Epithelial cell of proximal tubule (primary cell): ENCODE measurements around the gene LHFPL6. TPM values are rescaled to one million over a fixed set of nuclear protein-coding genes. Genes with fewer than 3 reads are reported as not detected.
A peak's percentile ranks its signal among the peaks of the same experiment; 100 is the strongest.

ENCODE experiments used
- DNase-seq: peaks from one replicate; pipeline ENCODE4 v3.0.0-alpha.2; 2011; ENCODE audit warnings: low read depth
- H3K4me3 ChIP-seq: 2 replicates; pipeline ENCODE4 v1.5.1; 2011; ENCODE audit warnings: low read depth, mild to moderate bottlenecking, low read length
- total RNA-seq: library from RNA; depleted of rRNA; stranded (reverse); fragments of >200 nt; gene quantifications from 2 replicates; pipeline ENCODE4 v1.2.3, GENCODE V29; 2015
- TF ChIP-seq, protein P1 (sequence below): conservative IDR thresholded peaks from 2 replicates; pipeline ENCODE4 v1.5.1; 2012; ENCODE audit warnings: low read depth, mild to moderate bottlenecking, low read length

Gene LHFPL6
- total RNA-seq, 1 donor from 2014 or later, result 5.2 TPM

DNA sequence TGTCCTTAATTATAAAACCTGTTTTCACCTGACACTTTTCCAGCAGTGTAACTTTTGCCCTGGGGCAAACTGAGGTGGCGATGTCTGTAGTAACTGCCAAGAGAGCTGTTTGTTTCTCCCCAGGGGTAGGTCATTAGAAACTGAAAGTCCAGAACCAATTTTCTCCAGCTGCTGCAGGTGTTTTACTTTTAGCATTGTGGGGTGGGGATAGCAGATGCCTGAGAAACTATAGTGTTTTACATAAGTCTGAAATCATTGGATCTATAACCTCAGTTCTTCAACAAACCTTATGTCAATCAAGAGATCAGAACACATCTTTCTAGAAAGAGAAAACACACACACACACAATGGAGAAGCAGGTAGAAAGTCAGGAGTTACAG, 92.7 kb downstream of the LHFPL6 start:
- no peak overlapping the region for H3K4me3 ChIP-seq
- TF ChIP-seq, protein P1, sequence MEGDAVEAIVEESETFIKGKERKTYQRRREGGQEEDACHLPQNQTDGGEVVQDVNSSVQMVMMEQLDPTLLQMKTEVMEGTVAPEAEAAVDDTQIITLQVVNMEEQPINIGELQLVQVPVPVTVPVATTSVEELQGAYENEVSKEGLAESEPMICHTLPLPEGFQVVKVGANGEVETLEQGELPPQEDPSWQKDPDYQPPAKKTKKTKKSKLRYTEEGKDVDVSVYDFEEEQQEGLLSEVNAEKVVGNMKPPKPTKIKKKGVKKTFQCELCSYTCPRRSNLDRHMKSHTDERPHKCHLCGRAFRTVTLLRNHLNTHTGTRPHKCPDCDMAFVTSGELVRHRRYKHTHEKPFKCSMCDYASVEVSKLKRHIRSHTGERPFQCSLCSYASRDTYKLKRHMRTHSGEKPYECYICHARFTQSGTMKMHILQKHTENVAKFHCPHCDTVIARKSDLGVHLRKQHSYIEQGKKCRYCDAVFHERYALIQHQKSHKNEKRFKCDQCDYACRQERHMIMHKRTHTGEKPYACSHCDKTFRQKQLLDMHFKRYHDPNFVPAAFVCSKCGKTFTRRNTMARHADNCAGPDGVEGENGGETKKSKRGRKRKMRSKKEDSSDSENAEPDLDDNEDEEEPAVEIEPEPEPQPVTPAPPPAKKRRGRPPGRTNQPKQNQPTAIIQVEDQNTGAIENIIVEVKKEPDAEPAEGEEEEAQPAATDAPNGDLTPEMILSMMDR, result no peak
- DNase-seq, result no peak

DNA sequence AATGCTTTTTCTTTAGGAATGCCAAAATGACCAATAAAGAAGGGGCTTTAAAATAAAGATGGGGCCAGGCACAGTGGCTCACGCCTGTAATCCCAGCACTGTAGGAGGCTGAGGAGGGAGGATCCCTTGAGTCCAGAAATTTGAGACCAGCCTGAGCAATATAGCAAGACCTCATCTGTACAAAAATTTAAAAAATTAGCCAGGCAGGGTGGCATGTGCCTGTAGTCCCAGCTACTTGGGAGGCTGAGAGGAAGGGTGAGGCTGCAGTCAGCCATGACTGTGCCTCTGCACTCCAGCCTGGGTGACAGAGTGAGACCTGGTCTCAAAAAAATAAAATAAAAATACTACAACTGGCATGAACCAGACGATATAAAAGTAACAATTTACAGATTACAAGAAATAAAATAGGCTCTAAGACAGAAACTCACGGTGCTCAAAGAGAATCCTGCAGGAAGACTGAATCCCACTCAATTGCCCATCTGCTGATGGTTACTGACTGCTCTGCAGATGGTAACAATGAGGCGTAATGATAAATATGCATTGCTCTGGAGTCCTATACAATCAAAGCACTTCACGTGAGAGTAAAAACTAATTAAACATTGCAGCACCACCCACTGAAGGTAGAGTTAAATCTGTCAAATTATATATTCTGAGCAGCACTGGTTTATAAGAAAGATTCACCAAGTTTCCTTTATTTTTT, 93.2 kb downstream of the LHFPL6 start:
- no peak for DNase-seq
- H3K4me3 ChIP-seq, result no peak overlapping the region
- TF ChIP-seq, protein P1, result no peak

DNA sequence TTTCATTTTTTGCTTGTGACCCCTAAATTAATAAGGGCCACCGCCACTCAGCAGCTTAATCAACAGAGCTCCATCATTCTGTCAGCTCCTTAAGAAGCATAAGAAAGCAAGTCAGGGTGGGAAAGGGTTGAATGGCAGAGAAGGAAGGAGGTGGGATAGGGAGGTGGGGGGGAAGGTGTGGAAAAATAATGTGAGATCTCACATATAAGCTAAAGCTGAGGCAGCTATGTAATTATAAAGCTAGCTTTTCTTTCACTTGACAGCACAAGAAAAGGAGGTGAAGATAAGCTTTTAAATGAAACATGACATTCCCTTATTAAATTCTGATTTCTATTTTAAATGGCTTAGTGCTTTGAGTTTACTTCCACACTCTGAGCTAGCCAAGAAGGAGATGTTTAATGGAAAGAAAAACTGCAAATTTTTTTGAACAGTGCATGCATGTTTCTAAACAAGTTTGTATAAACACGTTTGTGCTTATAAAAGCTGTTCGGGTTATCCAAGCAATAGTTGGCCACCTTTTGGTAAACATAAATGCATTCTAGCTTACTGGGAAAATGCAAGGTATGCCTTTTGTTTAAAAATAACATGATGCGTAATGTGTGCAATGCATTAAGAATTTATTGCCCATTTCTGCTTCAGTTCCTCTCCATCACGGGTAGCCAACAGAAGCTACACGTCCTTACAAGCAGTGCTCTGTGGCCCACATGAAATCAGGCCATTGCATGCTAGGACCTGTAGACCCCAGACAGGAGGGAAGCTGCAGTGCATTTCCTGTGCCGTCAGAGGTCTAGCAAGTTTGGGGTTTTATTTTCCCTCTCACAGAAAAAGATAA, 96.2 kb downstream of the LHFPL6 start:
- DNase-seq, result no peak
- H3K4me3 ChIP-seq, result no peak overlapping the region
- TF ChIP-seq, protein P1, result no peak

- no peak overlapping the region for H3K4me3 ChIP-seq
- no peak for DNase-seq
- TF ChIP-seq, protein P1, result no peak
Measured at GRCh38 chr13:39505151-39505550, 97.8 kb downstream of the LHFPL6 start.

GRCh38 chr13:39503048-39503447, 99.9 kb downstream of the LHFPL6 start:
- no peak overlapping the region for H3K4me3 ChIP-seq
- no peak for DNase-seq
- TF ChIP-seq, protein P1, result no peak

DNA sequence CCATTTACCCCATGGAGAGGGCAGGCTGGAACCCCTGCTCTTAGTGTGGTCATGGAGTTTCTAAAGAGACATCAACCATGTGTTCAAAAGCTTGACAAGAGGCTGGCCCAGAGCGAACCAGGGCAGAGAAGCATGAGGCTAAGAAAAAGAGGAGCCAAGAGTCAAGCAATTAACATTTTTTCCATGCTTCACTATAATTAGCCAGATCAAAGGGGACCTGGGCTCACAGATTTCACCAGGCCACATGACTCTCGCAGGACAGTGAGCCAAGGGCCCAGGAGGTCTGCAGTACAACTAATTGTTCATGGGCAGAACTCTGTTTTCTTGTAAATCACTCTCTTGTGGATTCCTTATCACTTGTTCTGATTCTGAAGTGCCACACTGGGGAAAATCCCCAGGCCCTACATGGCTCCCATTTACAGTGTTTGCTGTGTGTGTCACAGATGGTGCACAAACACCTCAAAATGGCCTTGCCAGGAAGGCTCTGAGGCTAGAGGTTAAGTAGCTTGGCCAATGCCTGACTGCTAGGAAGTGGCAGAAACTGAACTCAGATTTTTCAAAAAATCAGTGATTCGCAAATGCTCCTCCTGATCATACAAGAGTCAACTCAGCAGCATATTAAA, 101.2 kb downstream of the LHFPL6 start:
- DNase-seq, result peak; percentile 2
- no peak overlapping the region for H3K4me3 ChIP-seq
- TF ChIP-seq, protein P1, result no peak
